ENCODE results near the gene GPANK1. TPM values are rescaled to one million over a fixed set of nuclear protein-coding genes. Genes with fewer than 3 reads are reported as not detected.

The GPANK1 gene
- total and polyA plus RNA-seq, 2 of the 13 experiments (the other 11 are each of a cell fraction or from before 2014, with no cell fraction given): 15.4 to 22.8 TPM

DNA sequence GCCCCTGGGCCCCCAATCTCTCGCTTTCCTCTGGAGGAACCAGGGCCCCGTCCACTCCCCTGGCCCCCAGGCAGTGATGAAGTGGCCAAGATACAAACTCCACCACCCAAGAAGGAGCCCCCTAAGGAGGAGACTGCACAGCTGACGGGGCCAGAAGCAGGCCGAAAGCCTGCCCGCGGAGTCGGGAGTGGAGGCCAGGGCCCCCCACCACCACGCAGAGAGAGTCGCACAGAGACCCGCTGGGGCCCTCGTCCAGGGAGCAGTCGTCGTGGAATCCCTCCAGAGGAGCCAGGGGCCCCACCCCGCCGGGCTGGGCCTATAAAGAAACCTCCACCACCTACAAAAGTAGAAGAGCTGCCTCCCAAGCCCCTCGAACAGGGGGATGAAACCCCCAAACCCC, 33.6 kb downstream of the GPANK1 start:
- ATAC-seq: no peak; the same call in 2 of the 3 replicates
- Histone ChIP-seq H3K79me2 (ENCODE audit: insufficient read depth, low read length) (no peaks in the 10 kb centered on the region), H3K4me1 (ENCODE audit: insufficient read depth, low read length) (no peaks in the 10 kb centered on the region), H3K27ac (ENCODE audit: extremely low read length, insufficient read depth, low read length) (no peak overlapping the region), H3K36me3 (replicated peaks in 1 of 2; ENCODE audit: control insufficient read depth in 1 of 2, insufficient read depth in 2 of 2, low read length in 2 of 2) (peaks cover 73 to 100% of the 10 kb centered on the region in 2 experiments), H3K9ac (ENCODE audit: insufficient read depth, low read depth, low read length) (no peak overlapping the region), H4K20me1 (ENCODE audit: insufficient read depth, low read length) (no peaks in the 10 kb centered on the region), H2AFZ (ENCODE audit: low read length) (no peak overlapping the region), H3K4me2 (ENCODE audit: low read depth, low read length) (no peak overlapping the region), H3K4me3 (replicated peaks in 1 of 3; ENCODE audit: insufficient read depth in 1 of 3, low read depth in 2 of 3, low read length in 3 of 3) (no peak overlapping the region), H3K9me3 (ENCODE audit: low read length) (no peaks in the 10 kb centered on the region), H3K27me3 (ENCODE audit: control insufficient read depth in 1 of 2, insufficient read depth in 2 of 2, low read length in 2 of 2) (no peaks in the 10 kb centered on the region)
- no peak for DNase-seq (ENCODE audit: low spot score)
- 98% methylated on average over 9 of the region's 16 CpGs for WGBS (ENCODE audit: low lambda C conversion rate)
- ChIA-PET CTCF (ENCODE audit: low intra/inter-chr PET ratio, low total read pairs) (no interaction called here), POLR2A (no interaction called here)
- in situ Hi-C loops (cut with HindIII; ENCODE audit: extremely low pct_ligation_motif_present, low pct_unique_long_range_greater_than_20kb): no loop called here
- no peak for FAIRE-seq
- intact Hi-C loops (cut with micrococcal nuclease; ENCODE audit: unreplicated experiment): no loop called here
- BruUV-seq (replicated peaks): TSS peak; percentile 14
- TF ChIP-seq RBFOX2 (IDR thresholded peaks at IDR 0.05; ENCODE audit: low read depth, low read length) (peak; percentile 3; the same call in 1 of the 2 replicates), ZNF816 (CRISPR knock-in tag; IDR thresholded peaks at IDR 0.05; ENCODE audit: borderline replicate concordance) (no peak), HOXA5 (CRISPR knock-in tag; IDR thresholded peaks at IDR 0.05) (no peak)

DNA sequence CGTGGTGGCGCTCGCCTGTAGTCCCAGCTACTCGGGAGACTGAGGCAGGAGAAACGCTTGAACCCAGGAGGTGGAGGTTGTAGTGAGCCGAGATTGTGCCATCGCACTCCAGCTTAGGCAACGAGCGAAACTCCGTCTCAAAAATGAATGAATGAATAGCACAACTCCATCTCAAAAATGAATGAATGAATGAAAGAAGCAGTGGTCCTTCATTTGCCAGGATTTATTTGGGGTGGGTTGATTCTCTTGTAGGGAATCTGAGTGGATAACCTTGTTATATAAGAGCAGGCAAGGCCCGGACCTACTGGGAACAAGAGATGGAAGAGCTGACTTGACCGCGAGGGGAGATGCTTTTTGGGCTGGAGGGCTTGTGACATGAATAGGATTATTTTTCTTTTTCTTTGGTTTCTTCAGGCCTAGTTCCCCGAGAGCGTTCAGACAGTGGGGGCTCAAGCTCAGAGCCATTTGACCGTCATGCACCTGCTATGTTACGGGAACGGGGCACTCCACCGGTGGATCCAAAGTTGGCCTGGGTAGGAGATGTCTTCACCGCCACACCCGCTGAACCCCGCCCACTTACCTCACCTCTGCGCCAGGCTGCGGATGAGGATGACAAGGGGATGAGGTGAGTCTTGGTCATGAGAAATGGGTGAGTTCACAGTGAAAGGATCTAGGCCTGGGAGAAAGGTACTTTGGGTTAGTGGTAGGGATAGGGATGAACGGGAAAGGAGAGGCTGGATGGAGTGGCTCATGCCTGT, 34.4 kb downstream of the GPANK1 start:
- peaks cover 76 to 100% of the 10 kb centered on the region in 2 experiments for H3K36me3 ChIP-seq (replicated peaks in 1 of 2; ENCODE audit: control insufficient read depth in 1 of 2, insufficient read depth in 2 of 2, low read length in 2 of 2)
- no peak for FAIRE-seq

More for the DNA sequence above, 34.4 kb downstream of the GPANK1 start:
- Histone ChIP-seq H3K27ac (ENCODE audit: extremely low read length, insufficient read depth, low read length) (no peak overlapping the region), H4K20me1 (ENCODE audit: insufficient read depth, low read length) (0 out of 2 replicates have a peak, but pooled peaks cover 2% of the 10 kb centered on the region), H3K4me1 (ENCODE audit: insufficient read depth, low read length) (no peaks in the 10 kb centered on the region), H3K9ac (ENCODE audit: insufficient read depth, low read depth, low read length) (no peak overlapping the region), H3K27me3 (ENCODE audit: control insufficient read depth in 1 of 2, insufficient read depth in 2 of 2, low read length in 2 of 2) (no peaks in the 10 kb centered on the region), H2AFZ (ENCODE audit: low read length) (no peak overlapping the region), H3K79me2 (ENCODE audit: insufficient read depth, low read length) (no peaks in the 10 kb centered on the region), H3K9me3 (ENCODE audit: low read length) (no peaks in the 10 kb centered on the region), H3K4me2 (ENCODE audit: low read depth, low read length) (no peak overlapping the region), H3K4me3 (replicated peaks in 1 of 3; ENCODE audit: insufficient read depth in 1 of 3, low read depth in 2 of 3, low read length in 3 of 3) (no peak overlapping the region)
- in situ Hi-C loops (cut with HindIII; ENCODE audit: extremely low pct_ligation_motif_present, low pct_unique_long_range_greater_than_20kb) (no loop called here), intact Hi-C loops (cut with micrococcal nuclease; ENCODE audit: unreplicated experiment) (no loop called here)
- DNase-seq (ENCODE audit: low spot score): no peak
- CTCF ChIA-PET (ENCODE audit: low intra/inter-chr PET ratio, low total read pairs): no interaction called here
- BruUV-seq (replicated peaks): no TSS peak
- no peak for ATAC-seq
- POLR2A ChIA-PET: interaction anchor here (1.1 to 2.9 kb wide), 4 partner anchors 9 to 30 kb away, joined by 3 to 11 read pairs (median 7); partner anchors contain the start of genes APOM and C6orf47
- TF ChIP-seq SP4 (CRISPR knock-in tag; IDR thresholded peaks at IDR 0.05) (0 out of 2 replicates have a peak, but pooled peaks have one; percentile 36), POLR2G (IDR thresholded peaks at IDR 0.05; ENCODE audit: low read depth, low read length) (peak; percentile 53; the same call in 1 of the 2 replicates), MTA3 (CRISPR knock-in tag; IDR thresholded peaks at IDR 0.05) (no peak), SSRP1 (CRISPR knock-in tag; IDR thresholded peaks at IDR 0.05) (0 out of 2 replicates have a peak, but pooled peaks have one; percentile 49), ATF7 (IDR thresholded peaks at IDR 0.05) (no peak), ATF7 (CRISPR knock-in tag; IDR thresholded peaks at IDR 0.05) (no peak), RBM22 (optimal IDR thresholded peaks at IDR 0.05; ENCODE audit: low read length) (peak; percentile 81), AGO2 (optimal IDR thresholded peaks at IDR 0.05; ENCODE audit: low read depth, low read length) (peak; percentile 18), RBFOX2 (IDR thresholded peaks at IDR 0.05; ENCODE audit: low read depth, low read length) (peak; percentile 54), ZNF629 (CRISPR knock-in tag; conservative IDR thresholded peaks at IDR 0.05) (no peak)
- WGBS (ENCODE audit: low lambda C conversion rate): 98% methylated on average over 25 of the region's 25 CpGs

All from HepG2 (cell line).